Nephron (organoid): Measurements from ENCODE around the gene LAPTM5.

ENCODE experiments used
- H3K27ac Mint-ChIP-seq, 3 experiments: 2 replicates each; pipeline ENCODE4 v1.8.0; 2020; ENCODE audit warnings: mixed read lengths in 3 of 3, mild to moderate bottlenecking in 2 of 3, moderate library complexity in 1 of 3
- H3K27me3 Mint-ChIP-seq: 2 replicates; pipeline ENCODE4 v1.8.0; 2021; ENCODE audit warnings: low read depth, mild to moderate bottlenecking, moderate library complexity, mixed read lengths
- H3K36me3 Mint-ChIP-seq: 2 replicates; pipeline ENCODE4 v1.8.0; 2020; ENCODE audit warnings: low read depth, mixed read lengths
- H3K4me1 Mint-ChIP-seq: 2 replicates; pipeline ENCODE4 v1.8.0; 2020; ENCODE audit warnings: mixed read lengths
- H3K4me3 Mint-ChIP-seq, 3 experiments: 2 replicates each; pipeline ENCODE4 v1.8.0; 2020; ENCODE audit warnings: mild to moderate bottlenecking in 3 of 3, mixed read lengths in 3 of 3, moderate library complexity in 2 of 3
- H3K9me3 Mint-ChIP-seq: 2 replicates; pipeline ENCODE4 v1.8.0; 2020; ENCODE audit warnings: mixed read lengths
- TF ChIP-seq, protein P1 (sequence below), 3 experiments: fragments of 200-600 bp; sonication (generic); IDR thresholded peaks; one replicate each; pipeline ENCODE4 v1.5.0; 2021; ENCODE audit warnings: antibody characterized with exemption in 3 of 3; ENCODE audit not compliant: unreplicated experiment in 3 of 3

The LAPTM5 gene

DNA sequence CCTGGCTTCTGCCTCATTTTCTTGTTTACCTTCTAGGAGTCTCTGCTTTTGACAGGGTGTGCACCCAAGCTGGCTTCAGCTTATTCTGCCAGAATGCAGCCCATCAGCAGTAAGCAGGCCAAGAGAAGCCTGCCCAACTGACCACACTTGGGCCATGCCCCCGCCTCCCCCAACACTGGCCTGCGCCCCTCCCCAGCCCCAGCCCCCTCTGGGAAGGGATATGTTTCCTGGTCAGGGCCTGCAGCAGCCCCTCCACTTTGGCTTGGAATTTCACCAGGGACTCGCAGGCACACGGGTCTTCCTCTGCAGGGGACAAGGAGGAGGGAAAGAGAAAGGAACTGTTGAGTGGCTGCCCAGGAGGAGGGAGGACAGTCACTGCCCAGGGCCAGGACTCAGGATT lies 43.5 kb downstream of the LAPTM5 start:
- Mint-ChIP-seq H3K4me1 (no peaks in the 10 kb centered on the region), H3K27ac (no peak overlapping the region), H3K4me3 (no peak overlapping the region), H3K9me3 (peaks cover 3% of the 10 kb centered on the region), H3K27me3 (peaks cover 17% of the 10 kb centered on the region), H3K36me3 (no peaks in the 10 kb centered on the region)
- TF ChIP-seq, protein P1, sequence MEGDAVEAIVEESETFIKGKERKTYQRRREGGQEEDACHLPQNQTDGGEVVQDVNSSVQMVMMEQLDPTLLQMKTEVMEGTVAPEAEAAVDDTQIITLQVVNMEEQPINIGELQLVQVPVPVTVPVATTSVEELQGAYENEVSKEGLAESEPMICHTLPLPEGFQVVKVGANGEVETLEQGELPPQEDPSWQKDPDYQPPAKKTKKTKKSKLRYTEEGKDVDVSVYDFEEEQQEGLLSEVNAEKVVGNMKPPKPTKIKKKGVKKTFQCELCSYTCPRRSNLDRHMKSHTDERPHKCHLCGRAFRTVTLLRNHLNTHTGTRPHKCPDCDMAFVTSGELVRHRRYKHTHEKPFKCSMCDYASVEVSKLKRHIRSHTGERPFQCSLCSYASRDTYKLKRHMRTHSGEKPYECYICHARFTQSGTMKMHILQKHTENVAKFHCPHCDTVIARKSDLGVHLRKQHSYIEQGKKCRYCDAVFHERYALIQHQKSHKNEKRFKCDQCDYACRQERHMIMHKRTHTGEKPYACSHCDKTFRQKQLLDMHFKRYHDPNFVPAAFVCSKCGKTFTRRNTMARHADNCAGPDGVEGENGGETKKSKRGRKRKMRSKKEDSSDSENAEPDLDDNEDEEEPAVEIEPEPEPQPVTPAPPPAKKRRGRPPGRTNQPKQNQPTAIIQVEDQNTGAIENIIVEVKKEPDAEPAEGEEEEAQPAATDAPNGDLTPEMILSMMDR (IDR thresholded peaks at IDR 0.05; ENCODE audit: unreplicated experiment in 3 of 3), result no peak

DNA sequence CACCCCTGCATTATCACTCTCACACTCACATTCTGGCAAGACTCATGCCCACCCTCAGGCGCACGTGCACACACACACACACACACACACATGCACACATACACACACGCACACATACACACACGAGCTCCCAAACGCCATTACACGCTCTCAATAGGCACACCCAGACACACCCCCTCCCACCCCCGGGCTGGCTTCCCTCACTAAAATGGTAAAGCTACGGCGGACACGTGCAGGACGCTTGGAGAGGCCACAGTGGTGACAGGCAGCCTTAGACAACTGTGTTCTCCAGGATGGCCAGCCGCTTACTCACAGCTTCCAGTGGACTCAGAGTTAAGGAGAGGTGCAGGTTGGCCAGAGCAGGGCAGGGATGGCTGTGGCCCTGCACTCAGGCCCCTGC lies 44.3 kb downstream of the LAPTM5 start:
- Mint-ChIP-seq H3K27me3 (peaks cover 17% of the 10 kb centered on the region), H3K27ac (peak overlapping the region in 1 of 3 experiments; percentile 5), H3K4me3 (no peak overlapping the region), H3K36me3 (no peaks in the 10 kb centered on the region), H3K4me1 (peaks cover under 1% of the 10 kb centered on the region), H3K9me3 (peaks cover 3% of the 10 kb centered on the region)
- TF ChIP-seq, protein P1 (IDR thresholded peaks at IDR 0.05; ENCODE audit: unreplicated experiment in 3 of 3), result no peak

DNA sequence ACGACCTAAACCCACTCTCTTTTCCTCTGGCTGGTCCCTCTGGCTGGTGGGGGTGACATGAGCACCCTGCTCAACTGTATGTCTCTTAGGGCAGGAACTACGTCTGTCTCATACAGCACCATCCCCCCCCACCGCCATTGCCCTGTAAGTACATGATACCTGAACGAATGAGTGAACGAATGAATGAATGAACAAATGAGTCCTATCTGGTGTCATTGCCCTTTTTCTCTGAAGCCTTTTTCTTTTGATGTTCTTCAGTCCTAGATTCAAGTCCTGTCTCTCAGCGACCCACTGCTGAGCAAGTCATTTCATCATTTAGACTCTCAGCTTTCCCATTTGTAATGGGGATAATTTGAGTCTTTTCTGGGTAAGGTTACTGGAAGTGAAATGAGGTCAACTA lies 45.0 kb downstream of the LAPTM5 start:
- Mint-ChIP-seq H3K4me3 (no peak overlapping the region), H3K4me1 (peaks cover 7% of the 10 kb centered on the region), H3K27ac (no peak overlapping the region), H3K9me3 (no peaks in the 10 kb centered on the region), H3K36me3 (no peaks in the 10 kb centered on the region), H3K27me3 (peaks cover 21% of the 10 kb centered on the region)
- TF ChIP-seq, protein P1 (IDR thresholded peaks at IDR 0.05; ENCODE audit: unreplicated experiment in 3 of 3), result no peak

DNA sequence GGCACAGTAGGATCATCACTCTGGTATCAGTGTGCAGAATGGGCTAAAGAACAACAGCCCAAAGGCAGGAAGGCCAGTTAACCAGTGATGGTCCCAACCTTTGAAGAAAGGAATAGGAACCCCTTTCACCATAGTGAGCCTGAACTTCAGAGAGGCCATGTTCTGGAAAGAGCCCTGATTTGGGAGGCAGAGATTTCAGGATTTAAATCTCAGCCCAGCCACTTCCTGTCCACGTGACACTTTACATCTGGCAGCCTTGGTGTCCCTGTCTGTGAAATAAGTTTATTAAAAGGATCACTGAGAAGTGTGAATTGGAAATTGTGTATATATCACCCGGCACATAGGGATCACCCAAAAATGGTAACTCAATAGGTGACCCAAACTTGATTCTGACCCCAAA lies 47.2 kb downstream of the LAPTM5 start:
- Mint-ChIP-seq H3K27ac (no peak overlapping the region), H3K27me3 (peaks cover 21% of the 10 kb centered on the region), H3K4me1 (peaks cover 7% of the 10 kb centered on the region), H3K4me3 (no peak overlapping the region), H3K36me3 (no peaks in the 10 kb centered on the region), H3K9me3 (no peaks in the 10 kb centered on the region)
- TF ChIP-seq, protein P1 (IDR thresholded peaks at IDR 0.05; ENCODE audit: unreplicated experiment in 3 of 3), result no peak

DNA sequence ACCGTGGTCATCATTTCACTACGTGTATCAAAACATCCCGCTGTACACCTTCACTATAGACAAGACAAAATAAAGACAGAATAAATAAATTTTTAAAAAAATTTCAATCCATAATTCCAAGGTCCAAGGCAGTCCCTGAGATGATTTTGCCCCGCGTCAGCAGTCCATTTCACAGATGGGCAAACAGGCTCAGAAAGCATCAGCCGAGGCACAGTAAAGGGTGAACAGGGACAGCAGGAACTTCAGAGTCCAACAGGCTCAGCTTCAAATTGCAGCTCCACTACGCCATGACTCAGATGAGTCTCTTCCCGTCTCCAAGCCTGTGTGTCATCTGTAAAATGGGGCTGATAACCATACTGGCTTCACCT lies 49.2 kb downstream of the LAPTM5 start:
- H3K4me1 Mint-ChIP-seq, result peaks cover 7% of the 10 kb centered on the region
- H3K9me3 Mint-ChIP-seq, result no peaks in the 10 kb centered on the region
- no peaks in the 10 kb centered on the region for H3K36me3 Mint-ChIP-seq
- H3K4me3 Mint-ChIP-seq, result no peak overlapping the region
- H3K27me3 Mint-ChIP-seq, result peaks cover 25% of the 10 kb centered on the region
- TF ChIP-seq, protein P1 (IDR thresholded peaks at IDR 0.05; ENCODE audit: unreplicated experiment in 3 of 3), result peak in 1 of 3 experiments; percentile 1
- H3K27ac Mint-ChIP-seq, result no peak overlapping the region

DNA sequence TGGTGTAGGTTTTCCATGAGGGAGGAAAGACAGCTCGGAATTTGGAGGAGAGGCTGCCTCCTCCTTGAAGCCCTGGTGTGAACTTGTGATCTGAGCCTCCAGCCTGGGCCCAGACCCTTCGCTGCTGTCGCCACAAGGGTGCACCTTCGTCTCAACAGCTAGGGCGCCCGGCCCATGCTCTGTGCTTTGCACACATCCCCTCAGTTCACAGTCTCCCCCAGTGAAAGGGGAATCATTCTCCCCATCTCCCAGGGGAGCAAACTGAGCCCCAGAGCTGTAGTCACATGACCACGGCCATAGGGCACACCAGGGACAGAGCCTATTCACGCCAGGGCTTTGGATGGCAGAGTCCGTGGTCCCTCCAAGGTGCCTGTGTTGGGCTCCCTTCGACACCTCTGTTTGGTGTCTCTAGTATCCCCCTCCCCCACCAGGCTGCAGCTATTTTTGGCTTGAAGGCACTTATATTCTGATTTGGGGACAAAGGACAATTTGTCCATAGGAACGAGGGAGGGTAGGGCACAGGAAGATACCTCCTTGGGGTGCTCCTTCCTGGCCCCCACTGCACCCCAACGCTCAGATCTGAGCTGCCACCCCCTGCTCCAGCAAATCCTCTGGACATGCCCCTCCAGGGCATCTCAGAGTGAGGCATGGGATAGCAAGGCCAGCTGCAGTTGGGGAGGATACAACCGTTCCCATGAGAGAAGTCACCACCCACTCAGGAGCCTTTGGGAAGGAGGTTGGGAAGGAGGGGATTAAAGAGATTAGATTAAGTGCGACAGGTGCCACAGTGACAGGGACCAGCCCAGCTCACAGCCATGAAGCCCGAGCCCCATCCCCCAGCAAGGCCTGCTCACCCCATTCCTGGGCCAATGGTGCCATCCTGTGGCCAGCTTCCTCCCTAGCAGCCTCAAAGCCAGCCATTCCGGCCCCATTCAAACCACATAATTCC lies 49.9 kb downstream of the LAPTM5 start:
- TF ChIP-seq, protein P1 (IDR thresholded peaks at IDR 0.05; ENCODE audit: unreplicated experiment in 3 of 3), result peak; percentile 89 to 96 (median 90)
- H3K9me3 Mint-ChIP-seq, result no peaks in the 10 kb centered on the region
- H3K27me3 Mint-ChIP-seq, result peaks cover 19% of the 10 kb centered on the region
- no peak overlapping the region for H3K4me3 Mint-ChIP-seq
- H3K36me3 Mint-ChIP-seq, result no peaks in the 10 kb centered on the region
- H3K27ac Mint-ChIP-seq, result no peak overlapping the region
- H3K4me1 Mint-ChIP-seq, result peaks cover 7% of the 10 kb centered on the region
